ENCODE data around the gene KIFAP3. TPM values are rescaled to one million over a fixed set of nuclear protein-coding genes. Genes with fewer than 3 reads are reported as not detected.
"Not testable (repeated sequence)": the region's sequence is repeated elsewhere in the genome, so short reads cannot be mapped to it uniquely, and the experiment has no call there.

Gene KIFAP3
- total RNA-seq, 4 donors from 2014 or later, result 9.2 to 24.6 (median 15.5) TPM

DNA sequence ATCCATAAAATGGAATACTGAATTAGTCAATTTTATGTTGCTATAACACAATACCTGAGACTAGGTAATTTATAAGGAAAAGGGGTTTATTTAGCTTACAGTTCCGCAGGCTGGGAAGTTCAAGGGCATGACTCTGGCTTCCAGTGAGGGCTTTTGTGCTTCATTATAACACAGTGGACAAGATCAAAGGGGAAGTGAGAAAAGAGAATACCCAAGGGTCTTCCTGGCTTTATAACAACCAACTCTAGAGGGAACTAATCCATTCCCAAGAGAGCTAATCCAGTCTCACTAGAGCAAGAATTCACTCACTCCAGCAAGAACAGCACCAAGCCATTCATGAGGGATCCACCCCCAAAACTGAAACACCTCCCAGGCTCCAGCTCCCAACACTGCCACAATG, 3.1 kb downstream of the KIFAP3 start:
- no peak for DNase-seq
- peaks cover 0 to 52% (median 12%) of the 10 kb centered on the region in 3 donors for H3K4me1 ChIP-seq
- no peaks in the 10 kb centered on the region for H3K9me3 ChIP-seq
- 88 to 100% methylated on average over 1 of the region's 1 CpG for WGBS, 2 donors
- TF ChIP-seq, protein P1, sequence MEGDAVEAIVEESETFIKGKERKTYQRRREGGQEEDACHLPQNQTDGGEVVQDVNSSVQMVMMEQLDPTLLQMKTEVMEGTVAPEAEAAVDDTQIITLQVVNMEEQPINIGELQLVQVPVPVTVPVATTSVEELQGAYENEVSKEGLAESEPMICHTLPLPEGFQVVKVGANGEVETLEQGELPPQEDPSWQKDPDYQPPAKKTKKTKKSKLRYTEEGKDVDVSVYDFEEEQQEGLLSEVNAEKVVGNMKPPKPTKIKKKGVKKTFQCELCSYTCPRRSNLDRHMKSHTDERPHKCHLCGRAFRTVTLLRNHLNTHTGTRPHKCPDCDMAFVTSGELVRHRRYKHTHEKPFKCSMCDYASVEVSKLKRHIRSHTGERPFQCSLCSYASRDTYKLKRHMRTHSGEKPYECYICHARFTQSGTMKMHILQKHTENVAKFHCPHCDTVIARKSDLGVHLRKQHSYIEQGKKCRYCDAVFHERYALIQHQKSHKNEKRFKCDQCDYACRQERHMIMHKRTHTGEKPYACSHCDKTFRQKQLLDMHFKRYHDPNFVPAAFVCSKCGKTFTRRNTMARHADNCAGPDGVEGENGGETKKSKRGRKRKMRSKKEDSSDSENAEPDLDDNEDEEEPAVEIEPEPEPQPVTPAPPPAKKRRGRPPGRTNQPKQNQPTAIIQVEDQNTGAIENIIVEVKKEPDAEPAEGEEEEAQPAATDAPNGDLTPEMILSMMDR (IDR thresholded peaks at IDR 0.05), result no peak
- no peak for TF ChIP-seq POLR2A (IDR thresholded peaks at IDR 0.05)
- no peak overlapping the region for H3K4me3 ChIP-seq
- no peaks in the 10 kb centered on the region for H3K36me3 ChIP-seq
- intact Hi-C loops (cut with DNase I), result no loop called here
- no peak overlapping the region for H3K27ac ChIP-seq
- H3K27me3 ChIP-seq, result no peaks in the 10 kb centered on the region

DNA sequence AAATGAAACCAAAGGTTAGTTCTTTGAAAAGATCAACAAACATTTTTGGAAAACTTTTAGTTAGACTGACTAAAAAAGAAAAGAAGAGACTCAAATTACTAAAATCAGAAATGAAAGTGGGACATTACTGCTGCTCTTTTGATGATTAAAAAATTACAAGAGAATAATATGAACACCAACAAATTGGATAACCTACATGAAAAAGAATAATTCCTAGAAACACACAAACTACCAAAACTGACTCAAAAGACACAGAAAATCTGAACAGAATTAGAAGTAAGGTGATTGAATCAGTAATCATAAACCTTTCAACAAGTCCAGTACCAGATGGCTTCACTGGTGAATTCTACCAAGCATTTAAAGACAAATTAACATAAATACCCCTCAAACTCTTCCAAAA, 5.6 kb downstream of the KIFAP3 start:
- H3K36me3 ChIP-seq, result no peaks in the 10 kb centered on the region
- H3K4me3 ChIP-seq, result no peak overlapping the region
- intact Hi-C loops (cut with DNase I), result no loop called here
- no peak overlapping the region for H3K27ac ChIP-seq
- no peaks in the 10 kb centered on the region for H3K27me3 ChIP-seq
- TF ChIP-seq, protein P1 (IDR thresholded peaks at IDR 0.05), result no peak
- no peak for TF ChIP-seq POLR2A (IDR thresholded peaks at IDR 0.05)
- DNase-seq, result no peak
- peaks cover 0 to 43% (median 8%) of the 10 kb centered on the region in 3 donors for H3K4me1 ChIP-seq
- no peaks in the 10 kb centered on the region for H3K9me3 ChIP-seq

DNA sequence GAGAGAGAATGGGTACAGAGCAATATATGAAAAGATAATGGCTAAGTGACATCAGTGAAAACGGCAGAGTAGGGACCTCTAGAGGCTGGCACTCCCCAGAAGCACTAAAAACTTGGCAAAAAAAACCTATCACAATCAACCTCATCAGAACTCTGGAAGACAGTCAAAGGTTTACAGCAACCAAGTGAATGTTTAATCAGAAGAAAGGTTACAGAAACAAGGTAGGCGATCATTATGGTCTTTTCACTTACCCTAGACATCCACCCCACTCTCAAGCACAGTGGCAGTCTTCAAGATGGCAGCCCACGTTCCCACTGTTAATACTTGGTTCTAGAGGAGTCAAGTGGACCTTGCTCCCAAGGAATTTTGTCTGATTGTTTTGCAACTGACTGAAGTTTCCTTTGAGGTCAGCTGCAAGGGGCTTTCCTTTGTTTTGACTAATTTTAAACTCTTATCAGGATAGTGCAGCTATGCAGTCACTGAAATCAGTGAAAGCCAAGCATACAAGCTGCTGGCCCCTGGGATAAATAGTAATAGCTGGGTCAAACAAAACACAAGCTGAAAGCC, 7.2 kb downstream of the KIFAP3 start:
- Histone ChIP-seq H3K9me3 (no peaks in the 10 kb centered on the region), H3K27me3 (no peaks in the 10 kb centered on the region), H3K4me3 (no peak overlapping the region), H3K36me3 (no peaks in the 10 kb centered on the region), H3K4me1 (peaks cover 0 to 41% (median 8%) of the 10 kb centered on the region in 3 donors), H3K27ac (no peak overlapping the region)
- 73 to 84% methylated on average over 3 of the region's 3 CpGs for WGBS, 2 donors
- DNase-seq, result no peak
- intact Hi-C loops (cut with DNase I), result no loop called here
- TF ChIP-seq POLR2A (IDR thresholded peaks at IDR 0.05), result no peak
- TF ChIP-seq, protein P1 (IDR thresholded peaks at IDR 0.05), result no peak

DNA sequence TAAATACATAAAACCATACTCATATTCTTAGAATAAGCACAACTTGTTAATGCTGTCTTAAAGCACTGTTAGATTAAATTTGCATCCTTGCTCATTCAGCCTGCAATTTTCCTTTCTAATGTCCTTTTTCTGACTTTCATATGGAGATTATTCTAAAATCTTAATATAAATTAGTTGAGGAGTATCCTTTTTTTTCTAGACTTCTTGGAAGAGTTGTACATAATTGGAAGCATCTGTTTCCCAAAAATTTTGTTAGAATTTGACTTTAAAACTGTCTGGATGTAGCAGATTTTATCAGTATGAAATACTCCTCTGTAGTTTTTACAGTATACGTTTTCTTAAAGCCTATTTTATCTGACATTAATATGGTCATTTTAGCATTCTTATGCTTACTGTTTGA, 9.7 kb downstream of the KIFAP3 start:
- intact Hi-C loops (cut with DNase I), result no loop called here
- Histone ChIP-seq H3K27me3 (no peaks in the 10 kb centered on the region), H3K36me3 (no peaks in the 10 kb centered on the region), H3K27ac (no peak overlapping the region), H3K4me1 (peaks cover 0 to 39% (median 8%) of the 10 kb centered on the region in 3 donors), H3K4me3 (no peak overlapping the region), H3K9me3 (no peaks in the 10 kb centered on the region)
- no peak for DNase-seq
- TF ChIP-seq, protein P1 (IDR thresholded peaks at IDR 0.05), result no peak
- no peak for TF ChIP-seq POLR2A (IDR thresholded peaks at IDR 0.05)
- 82 to 96% methylated on average over 1 of the region's 1 CpG for WGBS, 2 donors

DNA sequence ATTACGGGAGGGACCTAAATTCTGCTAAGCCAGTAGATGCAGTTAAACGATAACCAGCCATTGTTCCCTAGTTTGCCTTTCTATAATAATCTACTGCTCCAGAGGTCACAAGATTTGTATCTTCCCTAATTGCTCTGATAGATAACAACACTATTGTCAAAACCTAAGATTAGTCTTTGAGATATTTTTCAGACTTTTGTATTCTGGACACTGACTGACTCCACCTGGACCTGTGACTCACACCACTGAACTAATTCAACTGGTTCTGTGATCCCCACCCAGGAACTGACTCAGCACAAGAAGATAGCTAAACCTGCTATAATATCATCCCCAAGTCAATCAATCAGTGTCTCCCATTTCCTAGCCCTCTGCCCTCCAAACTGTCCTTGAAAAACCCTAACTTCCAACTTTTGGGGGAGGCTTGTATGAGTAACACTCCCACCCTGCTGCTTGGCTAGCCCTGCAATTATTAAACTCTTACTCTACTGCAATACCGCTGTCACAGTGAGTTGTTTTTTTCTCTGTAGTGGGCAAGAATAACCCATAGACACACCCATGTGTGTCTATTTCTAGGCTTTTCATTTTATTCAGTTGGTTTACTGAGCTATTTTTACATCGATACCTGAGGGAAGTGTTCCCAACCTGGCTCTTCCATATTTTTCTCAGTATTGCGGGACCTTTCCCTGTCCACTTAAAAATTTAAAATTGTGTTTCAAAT, 11.2 kb downstream of the KIFAP3 start:
- TF ChIP-seq POLR2A (IDR thresholded peaks at IDR 0.05), result no peak
- TF ChIP-seq, protein P1 (IDR thresholded peaks at IDR 0.05), result no peak
- 61 to 67% methylated on average over 5 of the region's 5 CpGs for WGBS, 2 donors
- H3K27me3 ChIP-seq, result no peaks in the 10 kb centered on the region
- no peak for DNase-seq
- intact Hi-C loops (cut with DNase I), result no loop called here
- H3K4me1 ChIP-seq, result peaks cover 0 to 29% (median 8%) of the 10 kb centered on the region in 3 donors
- no peaks in the 10 kb centered on the region for H3K36me3 ChIP-seq
- no peak overlapping the region for H3K4me3 ChIP-seq
- H3K9me3 ChIP-seq, result no peaks in the 10 kb centered on the region
- peak overlapping the region in 3 of 4 donors; percentile 66 to 78 (median 70) for H3K27ac ChIP-seq

DNA sequence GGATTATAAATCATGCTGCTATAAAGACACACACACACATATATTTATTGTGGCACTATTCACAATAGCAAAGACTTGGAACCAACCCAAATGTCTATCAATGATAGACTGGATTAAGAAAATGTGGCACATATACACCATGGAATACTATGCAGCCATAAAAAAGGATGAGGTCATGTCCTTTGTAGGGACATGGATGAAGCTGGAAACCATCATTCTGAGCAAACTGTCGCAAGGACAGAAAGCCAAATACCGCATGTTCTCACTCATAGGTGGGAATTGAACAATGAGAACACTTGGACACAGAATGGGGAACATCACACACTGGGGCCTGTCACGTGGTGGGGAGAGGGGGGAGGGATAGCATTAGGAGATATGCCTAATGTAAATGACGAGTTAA, 12.8 kb downstream of the KIFAP3 start:
- 84 to 91% methylated on average over 4 of the region's 4 CpGs for WGBS, 2 donors
- H3K4me1 ChIP-seq, result peaks cover 0 to 16% (median 8%) of the 10 kb centered on the region in 3 donors

DNA sequence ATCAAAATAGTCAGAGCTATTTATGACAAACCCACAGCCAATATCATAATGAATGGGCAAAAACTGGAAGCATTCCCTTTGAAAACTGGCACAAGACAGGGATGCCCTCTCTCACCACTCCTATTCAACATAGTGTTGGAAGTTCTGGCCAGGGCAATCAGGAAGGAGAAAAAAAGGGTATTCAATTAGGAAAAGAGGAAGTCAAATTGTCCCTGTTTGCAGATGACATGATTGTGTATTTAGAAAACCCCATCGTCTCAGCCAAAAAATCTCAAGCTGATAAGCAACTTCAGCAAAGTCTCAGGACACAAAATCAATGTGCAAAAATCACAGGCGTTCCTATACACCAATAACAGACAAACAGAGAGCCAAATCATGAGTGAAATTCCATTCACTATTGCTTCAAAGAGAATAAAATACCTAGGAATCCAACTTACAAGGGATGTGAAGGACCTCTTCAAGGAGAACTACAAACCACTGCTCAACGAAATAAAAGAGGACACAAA, 14.4 kb downstream of the KIFAP3 start:
- intact Hi-C loops (cut with DNase I); H3K36me3 ChIP-seq: not testable (repeated sequence)

More for the DNA sequence above, 12.8 kb downstream of the KIFAP3 start:
- H3K36me3 ChIP-seq; H3K27ac ChIP-seq; DNase-seq; H3K27me3 ChIP-seq; H3K9me3 ChIP-seq; H3K4me3 ChIP-seq; intact Hi-C loops (cut with DNase I): not testable (repeated sequence)

More for the DNA sequence above, 14.4 kb downstream of the KIFAP3 start:
- not testable (repeated sequence) for DNase-seq, H3K4me3 ChIP-seq, H3K27me3 ChIP-seq, H3K9me3 ChIP-seq, H3K27ac ChIP-seq
- 82% methylated on average over 3 of the region's 3 CpGs for WGBS, 2 donors
- peaks cover 0 to 16% (median 8%) of the 10 kb centered on the region in 3 donors for H3K4me1 ChIP-seq

All from esophagus squamous epithelium (tissue), 5 donors.